GM18870 (cell line): Measurements from ENCODE around the gene SDK1.
"Not testable (repeated sequence)": the region's sequence is repeated elsewhere in the genome, so short reads cannot be mapped to it uniquely, and the experiment has no call there.

Experiments
- ATAC-seq: cut with Tn5 transposase; IDR thresholded peaks from one replicate; pipeline ENCODE4 v1.9.1; 2021; ENCODE audit warnings: moderate library complexity; ENCODE audit not compliant: unreplicated experiment

Gene SDK1

GRCh38 chr7:3943779-3944520, 642.9 kb downstream of the SDK1 start:
- no peak for ATAC-seq

GRCh38 chr7:3949242-3949640, 648.2 kb downstream of the SDK1 start:
- no peak for ATAC-seq

- ATAC-seq = peak; percentile 83
These were observed 649.2 kb downstream of the SDK1 start for GRCh38 chr7:3950249-3950648.

- no peak for ATAC-seq
These were observed 650.4 kb downstream of the SDK1 start for GRCh38 chr7:3951316-3952055.

- ATAC-seq = no peak
These were observed 652.1 kb downstream of the SDK1 start for GRCh38 chr7:3953133-3953532.

- ATAC-seq = no peak
These were observed 652.9 kb downstream of the SDK1 start for GRCh38 chr7:3953946-3954345.

- no peak for ATAC-seq
These were observed 654.0 kb downstream of the SDK1 start for GRCh38 chr7:3955026-3955425.

- ATAC-seq = peak; percentile 74
These were observed 655.0 kb downstream of the SDK1 start for GRCh38 chr7:3955751-3956696.

GRCh38 chr7:3956949-3957348, 655.9 kb downstream of the SDK1 start:
- ATAC-seq = peak; percentile 67

GRCh38 chr7:3957472-3958108, 656.5 kb downstream of the SDK1 start:
- ATAC-seq = no peak

- no peak for ATAC-seq
These were observed 657.0 kb downstream of the SDK1 start for GRCh38 chr7:3958109-3958483.

GRCh38 chr7:3959364-3959763, 658.3 kb downstream of the SDK1 start:
- no peak for ATAC-seq

- no peak for ATAC-seq
These were observed 659.2 kb downstream of the SDK1 start for GRCh38 chr7:3960050-3960763.

- ATAC-seq = no peak
These were observed 659.9 kb downstream of the SDK1 start for GRCh38 chr7:3960942-3961341.

GRCh38 chr7:3961857-3962503, 660.9 kb downstream of the SDK1 start:
- ATAC-seq = no peak

- not testable (repeated sequence) for ATAC-seq
These were observed 662.7 kb downstream of the SDK1 start for GRCh38 chr7:3963768-3964167.

GRCh38 chr7:3964980-3965606, 664.0 kb downstream of the SDK1 start:
- ATAC-seq = no peak

GRCh38 chr7:3965794-3966395, 664.8 kb downstream of the SDK1 start:
- no peak for ATAC-seq

- no peak for ATAC-seq
These were observed 667.2 kb downstream of the SDK1 start for GRCh38 chr7:3968234-3968633.
